Measurements from ENCODE around the gene TENM4. TPM values are rescaled to one million over a fixed set of nuclear protein-coding genes. Genes with fewer than 3 reads are reported as not detected.

TENM4 gene
- total and polyA plus RNA-seq, 10 of the 15 experiments (the other 5 are each of a cell fraction or from before 2014, with no cell fraction given), result 0.03 to 0.12 (median 0.06) TPM; not detected in 7

- no peak for TF ChIP-seq IRF5 (IDR thresholded peaks at IDR 0.05; ENCODE audit: borderline replicate concordance)
- TF ChIP-seq KDM1A (IDR thresholded peaks at IDR 0.05; ENCODE audit: borderline replicate concordance), result no peak
- TF ChIP-seq KLF5 (IDR thresholded peaks at IDR 0.05; ENCODE audit: partially characterized antibody), result no peak
- TF ChIP-seq RCOR1 (conservative IDR thresholded peaks at IDR 0.05; ENCODE audit: low read depth, low read length), result no peak
Observed at GRCh38 chr11:78784321-78785061, 656.3 kb downstream of the TENM4 start (continued).

GRCh38 chr11:78783846-78784245, 657.0 kb downstream of the TENM4 start:
- Histone ChIP-seq H4K20me1 (ENCODE audit: control insufficient read depth, insufficient read depth) (no peaks in the 10 kb centered on the region), H2AFZ (ENCODE audit: control insufficient read depth, low read depth, low read length) (no peak overlapping the region), H3K4me3 (no peak overlapping the region), H3K27ac (ENCODE audit: control insufficient read depth, insufficient read depth) (no peak overlapping the region), H3K9me3 (replicated peaks; ENCODE audit: control insufficient read depth, insufficient read depth, low read length) (no peaks in the 10 kb centered on the region), H3K9ac (ENCODE audit: control insufficient read depth, insufficient read depth, low read length) (no peak overlapping the region), H3K4me2 (ENCODE audit: control insufficient read depth, insufficient read depth) (no peak overlapping the region), H3K36me3 (ENCODE audit: control insufficient read depth in 2 of 2, insufficient read depth in 2 of 2, low read length in 1 of 2) (no peaks in the 10 kb centered on the region), H3K27me3 (replicated peaks in 1 of 2; ENCODE audit: control insufficient read depth in 2 of 2, insufficient read depth in 2 of 2, low read length in 1 of 2) (no peaks in the 10 kb centered on the region; a peak in 1 of 4 replicates), H3K79me2 (ENCODE audit: control insufficient read depth, insufficient read depth, low read length) (no peaks in the 10 kb centered on the region), H3K4me1 (ENCODE audit: control insufficient read depth, insufficient read depth, low read length) (no peaks in the 10 kb centered on the region)
- 20% methylated on average over 5 of the region's 5 CpGs for WGBS (ENCODE audit: insufficient coverage, insufficient replicate concordance, low lambda C conversion rate, missing lambda C conversion rate)
- in situ Hi-C loops (cut with MboI) (no loop called here), intact Hi-C loops (cut with micrococcal nuclease; ENCODE audit: unreplicated experiment) (no loop called here)
- ATAC-seq (no peak), FAIRE-seq (no peak), DNase-seq (ENCODE audit: low read depth, low spot score) (no peak)
- ChIA-PET RAD21 (ENCODE audit: unreplicated experiment) (no interaction called here), CTCF (interaction anchor here (2.2 kb wide), 1 partner anchor 14 kb away, joined by 4 read pairs; no protein-coding TSS in a partner anchor), POLR2A (no interaction called here), SMC1A (ENCODE audit: uncharacterized antibody, unreplicated experiment) (interaction anchor here (0.6 to 3.0 kb wide), 2 partner anchors 9 to 14 kb away, joined by 3 to 8 read pairs; no protein-coding TSS in a partner anchor)
- BruUV-seq (replicated peaks), result no TSS peak
- TF ChIP-seq RB1 (IDR thresholded peaks at IDR 0.05; ENCODE audit: borderline replicate concordance), result no peak
- TF ChIP-seq ZSCAN29 (IDR thresholded peaks at IDR 0.05), result no peak
- no peak for TF ChIP-seq GABPA (IDR thresholded peaks at IDR 0.05; ENCODE audit: low read depth)
- no peak for TF ChIP-seq CHD1 (IDR thresholded peaks at IDR 0.05; ENCODE audit: low read depth, low read length)
- no peak for TF ChIP-seq CREB1 (IDR thresholded peaks at IDR 0.05; ENCODE audit: low read depth)
- no peak for TF ChIP-seq EED (IDR thresholded peaks at IDR 0.05; ENCODE audit: low read depth)
- TF ChIP-seq BHLHE40 (IDR thresholded peaks at IDR 0.05; ENCODE audit: borderline replicate concordance in 1 of 2, low read depth in 2 of 2, low read length in 1 of 2), result no peak
- no peak for TF ChIP-seq CBX5 (IDR thresholded peaks at IDR 0.05; ENCODE audit: low read depth)
- no peak for TF ChIP-seq TARDBP (IDR thresholded peaks at IDR 0.05; ENCODE audit: borderline replicate concordance)
- no peak for TF ChIP-seq E2F4 (IDR thresholded peaks at IDR 0.05; ENCODE audit: low read depth, low read length)
- no peak for TF ChIP-seq HDGF (IDR thresholded peaks at IDR 0.05)
- TF ChIP-seq STAT3 (IDR thresholded peaks at IDR 0.05; ENCODE audit: low read depth, low read length), result no peak
- TF ChIP-seq JUND (IDR thresholded peaks at IDR 0.05; ENCODE audit: low read depth, low read length), result no peak
- TF ChIP-seq, protein P1, sequence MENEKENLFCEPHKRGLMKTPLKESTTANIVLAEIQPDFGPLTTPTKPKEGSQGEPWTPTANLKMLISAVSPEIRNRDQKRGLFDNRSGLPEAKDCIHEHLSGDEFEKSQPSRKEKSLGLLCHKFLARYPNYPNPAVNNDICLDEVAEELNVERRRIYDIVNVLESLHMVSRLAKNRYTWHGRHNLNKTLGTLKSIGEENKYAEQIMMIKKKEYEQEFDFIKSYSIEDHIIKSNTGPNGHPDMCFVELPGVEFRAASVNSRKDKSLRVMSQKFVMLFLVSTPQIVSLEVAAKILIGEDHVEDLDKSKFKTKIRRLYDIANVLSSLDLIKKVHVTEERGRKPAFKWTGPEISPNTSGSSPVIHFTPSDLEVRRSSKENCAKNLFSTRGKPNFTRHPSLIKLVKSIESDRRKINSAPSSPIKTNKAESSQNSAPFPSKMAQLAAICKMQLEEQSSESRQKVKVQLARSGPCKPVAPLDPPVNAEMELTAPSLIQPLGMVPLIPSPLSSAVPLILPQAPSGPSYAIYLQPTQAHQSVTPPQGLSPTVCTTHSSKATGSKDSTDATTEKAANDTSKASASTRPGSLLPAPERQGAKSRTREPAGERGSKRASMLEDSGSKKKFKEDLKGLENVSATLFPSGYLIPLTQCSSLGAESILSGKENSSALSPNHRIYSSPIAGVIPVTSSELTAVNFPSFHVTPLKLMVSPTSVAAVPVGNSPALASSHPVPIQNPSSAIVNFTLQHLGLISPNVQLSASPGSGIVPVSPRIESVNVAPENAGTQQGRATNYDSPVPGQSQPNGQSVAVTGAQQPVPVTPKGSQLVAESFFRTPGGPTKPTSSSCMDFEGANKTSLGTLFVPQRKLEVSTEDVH (IDR thresholded peaks at IDR 0.05; ENCODE audit: low read depth, partially characterized antibody), result no peak
